Neural cell (in vitro differentiated cells): ENCODE measurements around the gene MAT2B. TPM values are rescaled to one million over a fixed set of nuclear protein-coding genes. Genes with fewer than 3 reads are reported as not detected.

ENCODE experiments used
- H2AFZ ChIP-seq: fragments of 200-600, 300-800 bp; sonication (generic), shearing (Covaris generic); 2 replicates; pipeline ENCODE4 v1.6.0; 2014; ENCODE audit warnings: low read depth, mild to moderate bottlenecking, antibody characterized with exemption, low read length, moderate library complexity
- H3F3A ChIP-seq: fragments of 200-600 bp; shearing (Covaris generic); 2 replicates; pipeline ENCODE4 v1.6.1; 2016; ENCODE audit warnings: mild to moderate bottlenecking, moderate library complexity, mixed read lengths, antibody characterized with exemption, low read length; ENCODE audit not compliant: insufficient read depth, poor library complexity, severe bottlenecking
- H3K27ac ChIP-seq: fragments of 200-600, 300-800 bp; sonication (generic), shearing (Covaris generic); 2 replicates; pipeline ENCODE4 v1.5.1; 2014; ENCODE audit warnings: mild to moderate bottlenecking, low read length, moderate library complexity
- H3K27me3 ChIP-seq: fragments of 300-800, 200-600 bp; sonication (generic), shearing (Covaris generic); 2 replicates; pipeline ENCODE4 v1.6.0; 2014; ENCODE audit warnings: mild to moderate bottlenecking, low read depth, low read length, moderate library complexity; ENCODE audit not compliant: insufficient read depth
- H3K36me3 ChIP-seq: fragments of 300-800, 200-600 bp; sonication (generic), shearing (Covaris generic); 2 replicates; pipeline ENCODE4 v1.5.1; 2014; ENCODE audit warnings: mild to moderate bottlenecking, antibody characterized with exemption, low read length, moderate library complexity; ENCODE audit not compliant: insufficient read depth
- H3K4me2 ChIP-seq: fragments of 300-800, 200-600 bp; sonication (generic), shearing (Covaris generic); 2 replicates; pipeline ENCODE4 v1.6.0; 2014; ENCODE audit warnings: mild to moderate bottlenecking, low read length
- H3K4me3 ChIP-seq: fragments of 300-800, 200-600 bp; sonication (generic), shearing (Covaris generic); 2 replicates; pipeline ENCODE4 v1.5.1; 2014; ENCODE audit warnings: mild to moderate bottlenecking, low read length, moderate library complexity
- H3K79me2 ChIP-seq: fragments of 200-600 bp; shearing (Covaris generic); replicated peaks from 2 replicates; pipeline ENCODE4 v1.6.0; 2014; ENCODE audit warnings: mild to moderate bottlenecking, low read length, moderate library complexity; ENCODE audit not compliant: insufficient read depth
- H3K9ac ChIP-seq: fragments of 300-800, 200-600 bp; sonication (generic), shearing (Covaris generic); 2 replicates; pipeline ENCODE4 v1.6.1; 2016; ENCODE audit warnings: mild to moderate bottlenecking, low read length, mixed read lengths
- H3K9me2 ChIP-seq: fragments of 200-600 bp; shearing (Covaris generic); 2 replicates; pipeline ENCODE4 v1.6.1; 2016; ENCODE audit warnings: mild to moderate bottlenecking, low read length, mixed read lengths; ENCODE audit not compliant: insufficient read depth
- H3K9me3 ChIP-seq: fragments of 200-600, 300-800 bp; sonication (generic), shearing (Covaris generic); 2 replicates; pipeline ENCODE4 v1.6.1; 2016; ENCODE audit warnings: mild to moderate bottlenecking, mixed run types, low read length, moderate library complexity, mixed read lengths
- H4K20me1 ChIP-seq: fragments of 200-600 bp; shearing (Covaris generic); 2 replicates; pipeline ENCODE4 v1.6.1; 2016; ENCODE audit warnings: mild to moderate bottlenecking, mixed run types; ENCODE audit not compliant: insufficient read depth
- CTCF ChIP-seq: fragments of 450-650 bp; IDR thresholded peaks from 2 replicates; pipeline ENCODE4 v1.5.1; 2014; ENCODE audit warnings: antibody characterized with exemption, mild to moderate bottlenecking, moderate library complexity; ENCODE audit not compliant: poor library complexity, severe bottlenecking
- EP300 ChIP-seq: fragments of 450-650 bp; conservative IDR thresholded peaks from 2 replicates; pipeline ENCODE4 v1.6.1; 2014; ENCODE audit warnings: antibody characterized with exemption, mild to moderate bottlenecking, moderate library complexity; ENCODE audit not compliant: poor library complexity, severe bottlenecking
- EZH2 ChIP-seq: fragments of 200-600, 300-800 bp; shearing (Covaris generic), sonication (generic); IDR thresholded peaks from 2 replicates; pipeline ENCODE4 v1.6.1; 2014; ENCODE audit warnings: antibody characterized with exemption, low read length, borderline replicate concordance, mild to moderate bottlenecking; ENCODE audit not compliant: insufficient read depth, poor library complexity, severe bottlenecking
- MXI1 ChIP-seq: fragments of 450-650 bp; conservative IDR thresholded peaks from 2 replicates; pipeline ENCODE4 v1.6.1; 2014; ENCODE audit warnings: antibody characterized with exemption, mild to moderate bottlenecking; ENCODE audit not compliant: poor library complexity, severe bottlenecking
- RAD21 ChIP-seq: fragments of 450-650 bp; conservative IDR thresholded peaks from 2 replicates; pipeline ENCODE4 v1.6.1; 2014; ENCODE audit warnings: antibody characterized with exemption, mild to moderate bottlenecking, moderate library complexity
- polyA plus RNA-seq: library from polyadenylated mRNA; depleted of rRNA; stranded (reverse); fragments of >200 nt; gene quantifications from 2 replicates; pipeline ENCODE4 v1.2.3, GENCODE V29; 2014

Gene MAT2B
- polyA plus RNA-seq, 1 donor from 2014 or later, result 31.8 TPM

- no peak overlapping the region for H3K9ac ChIP-seq
- H2AFZ ChIP-seq, result no peak overlapping the region
- no peak overlapping the region for H3K4me2 ChIP-seq
- no peaks in the 10 kb centered on the region for H3K36me3 ChIP-seq
- TF ChIP-seq CTCF (no peak), MXI1 (no peak), EP300 (no peak), RAD21 (no peak), EZH2 (no peak)
- H3K27me3 ChIP-seq, result peaks cover 28% of the 10 kb centered on the region
- no peaks in the 10 kb centered on the region for H4K20me1 ChIP-seq
- H3F3A ChIP-seq, result no peaks in the 10 kb centered on the region
- H3K4me3 ChIP-seq, result no peak overlapping the region
- H3K79me2 ChIP-seq, result no peaks in the 10 kb centered on the region
- H3K27ac ChIP-seq, result no peak overlapping the region
- H3K9me2 ChIP-seq, result no peaks in the 10 kb centered on the region
- no peaks in the 10 kb centered on the region for H3K9me3 ChIP-seq
These were observed 62.4 kb downstream of the MAT2B start for GRCh38 chr5:163567811-163568210.

Other genes with a start within 250 kb of the MAT2B start
- gene CCNG1, start 68.0 kb upstream of the MAT2B start, polyA plus RNA-seq, result 106 and 115 TPM in 2 replicates
- 17.7 and 28.2 TPM in 2 replicates for gene NUDCD2, start 45.5 kb upstream of the MAT2B start, polyA plus RNA-seq
- gene HMMR, start 45.0 kb upstream of the MAT2B start, polyA plus RNA-seq, result 2.6 and 3.5 TPM in 2 replicates